ENCODE results near the gene RFFL. TPM values are rescaled to one million over a fixed set of nuclear protein-coding genes. Genes with fewer than 3 reads are reported as not detected.

RFFL gene
- total RNA-seq, 1 donor from 2014 or later, result 31.5 TPM

GRCh38 chr17:34958438-34958837 is 105.1 kb downstream of the RFFL start:
- no peak overlapping the region for H3K4me3 ChIP-seq (ENCODE audit: low read depth, low read length)
- TF ChIP-seq CTCF (conservative IDR thresholded peaks at IDR 0.05; ENCODE audit: low read depth, low read length), result no peak
- DNase-seq (ENCODE audit: low read depth), result no peak

Other genes starting within 250 kb of the RFFL start
- 0.36 and 4.4 TPM in 2 replicates for gene CCT6B, start 102.2 kb downstream of the RFFL start, total RNA-seq
- gene ZNF830, start 102.2 kb downstream of the RFFL start, total RNA-seq, result 10.3 and 17.7 TPM in 2 replicates
- 36.2 and 40.9 TPM in 2 replicates for gene LIG3, start 83.2 kb downstream of the RFFL start, total RNA-seq
- 14.5 and 17.2 TPM in 2 replicates for gene RAD51D, start 56.2 kb upstream of the RFFL start, total RNA-seq
- gene FNDC8, start 57.9 kb upstream of the RFFL start, total RNA-seq, result not detected in 2 replicates
- gene NLE1, start 78.6 kb upstream of the RFFL start, total RNA-seq, result 27.0 and 38.8 TPM in 2 replicates
- not detected in 2 replicates for gene UNC45B, start 84.1 kb upstream of the RFFL start, total RNA-seq
- gene SLC35G3, start 130.7 kb upstream of the RFFL start, total RNA-seq, result not detected in 2 replicates
- 15.6 and 28.8 TPM in 2 replicates for gene SLFN5, start 179.4 kb upstream of the RFFL start, total RNA-seq

All from epithelial cell of proximal tubule (primary cell).